SU-DHL-6 (cell line): Measurements from ENCODE around the gene DNPH1.

Experiments used
- H2AFZ ChIP-seq: fragments of 200-600 bp; sonication (generic); 2 replicates; pipeline ENCODE4 v1.6.1; 2014; ENCODE audit warnings: low read depth, mild to moderate bottlenecking, moderate library complexity, mixed read lengths, antibody characterized with exemption, low read length; ENCODE audit not compliant: severe bottlenecking
- H3F3A ChIP-seq: fragments of 200-600 bp; shearing (Covaris generic); 2 replicates; pipeline ENCODE4 v1.6.0; 2016; ENCODE audit warnings: antibody characterized with exemption, mild to moderate bottlenecking; ENCODE audit not compliant: insufficient read depth
- H3K27ac ChIP-seq: fragments of 200-600 bp; sonication (generic); 2 replicates; pipeline ENCODE4 v1.5.1; 2016; ENCODE audit warnings: low read depth, mild to moderate bottlenecking, low read length, moderate library complexity, mixed read lengths
- H3K27me3 ChIP-seq: fragments of 200-600 bp; sonication (generic), shearing (Covaris generic); 2 replicates; pipeline ENCODE4 v1.6.0; 2014; ENCODE audit warnings: mild to moderate bottlenecking, low read length
- H3K36me3 ChIP-seq: fragments of 200-600 bp; sonication (generic); 2 replicates; pipeline ENCODE4 v1.6.1; 2014; ENCODE audit warnings: mild to moderate bottlenecking, low read length, mixed read lengths
- H3K4me2 ChIP-seq: fragments of 300-600, 200-600 bp; shearing (Covaris generic), sonication (generic); 2 replicates; pipeline ENCODE4 v1.6.0; 2014; ENCODE audit warnings: low read length, low read depth, mild to moderate bottlenecking; ENCODE audit not compliant: poor library complexity, severe bottlenecking
- H3K4me3 ChIP-seq: fragments of 200-600 bp; sonication (generic); 2 replicates; pipeline ENCODE4 v1.5.1; 2014; ENCODE audit warnings: antibody characterized with exemption, low read length, mild to moderate bottlenecking, mixed read lengths; ENCODE audit not compliant: insufficient read depth, poor library complexity, severe bottlenecking
- H3K79me2 ChIP-seq: fragments of 200-600 bp; sonication (generic); 2 replicates; pipeline ENCODE4 v1.6.1; 2014; ENCODE audit warnings: mild to moderate bottlenecking, low read length, moderate library complexity; ENCODE audit not compliant: insufficient read depth
- H3K9ac ChIP-seq: fragments of 200-600 bp; sonication (generic); 2 replicates; pipeline ENCODE4 v1.7.0; 2014; ENCODE audit warnings: mild to moderate bottlenecking, low read length
- H3K9me2 ChIP-seq: fragments of 200-600 bp; sonication (generic); replicated peaks from 2 replicates; pipeline ENCODE4 v1.6.1; 2014; ENCODE audit warnings: low read length; ENCODE audit not compliant: insufficient read depth
- H3K9me3 ChIP-seq: fragments of 200-600 bp; sonication (generic); 2 replicates; pipeline ENCODE4 v1.6.1; 2014; ENCODE audit warnings: low read length, mixed read lengths; ENCODE audit not compliant: insufficient read depth
- H4K20me1 ChIP-seq: fragments of 200-600 bp; sonication (generic); 2 replicates; pipeline ENCODE4 v1.6.1; 2014; ENCODE audit warnings: low read depth, mild to moderate bottlenecking, antibody characterized with exemption, low read length, moderate library complexity, mixed read lengths
- EZH2phosphoT487 ChIP-seq: fragments of 200-600 bp; sonication (generic), shearing (Covaris generic); conservative IDR thresholded peaks from 2 replicates; pipeline ENCODE4 v1.6.1; 2018; ENCODE audit warnings: mild to moderate bottlenecking, antibody characterized with exemption, low read length, moderate library complexity, mixed read lengths
- TF ChIP-seq, protein P1 (sequence below): fragments of 200-600 bp; sonication (generic); IDR thresholded peaks from one replicate; pipeline ENCODE4 v1.5.1; 2017; ENCODE audit warnings: antibody characterized with exemption, mild to moderate bottlenecking, low read length, moderate library complexity; ENCODE audit not compliant: insufficient read depth, poor library complexity, severe bottlenecking

The DNPH1 gene

DNA sequence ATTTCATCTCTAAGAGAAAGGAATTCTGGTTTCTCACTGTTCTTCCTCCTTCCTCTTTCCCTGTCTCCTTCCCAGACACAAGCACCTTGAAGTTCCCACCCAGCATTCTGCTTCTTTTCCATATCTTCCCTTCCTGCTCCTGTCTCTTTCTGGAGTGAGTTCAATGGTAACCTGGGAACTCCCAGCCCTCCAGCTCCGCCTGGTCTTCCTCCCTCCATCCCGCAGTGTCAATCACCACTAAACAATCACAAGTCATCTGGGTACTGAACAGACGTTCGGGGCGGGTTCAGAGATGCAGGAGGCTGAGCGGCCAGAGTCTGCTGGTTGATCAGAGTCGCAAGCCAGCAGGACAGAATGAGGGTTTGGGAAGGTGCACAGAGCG, 21.7 kb upstream of the DNPH1 start:
- Histone ChIP-seq H3K4me3 (no peak overlapping the region), H3K36me3 (no peaks in the 10 kb centered on the region), H4K20me1 (no peaks in the 10 kb centered on the region), H2AFZ (no peak overlapping the region), H3K27me3 (no peaks in the 10 kb centered on the region), H3K9me3 (no peaks in the 10 kb centered on the region), H3K27ac (no peak overlapping the region), H3K4me2 (no peak overlapping the region), H3K9ac (no peak overlapping the region), H3K79me2 (no peaks in the 10 kb centered on the region), H3F3A (no peaks in the 10 kb centered on the region; the same call in 1 of the 2 replicates), H3K9me2 (no peaks in the 10 kb centered on the region)
- no peak; the same call in 1 of the 2 replicates for TF ChIP-seq EZH2phosphoT487
- TF ChIP-seq, protein P1, sequence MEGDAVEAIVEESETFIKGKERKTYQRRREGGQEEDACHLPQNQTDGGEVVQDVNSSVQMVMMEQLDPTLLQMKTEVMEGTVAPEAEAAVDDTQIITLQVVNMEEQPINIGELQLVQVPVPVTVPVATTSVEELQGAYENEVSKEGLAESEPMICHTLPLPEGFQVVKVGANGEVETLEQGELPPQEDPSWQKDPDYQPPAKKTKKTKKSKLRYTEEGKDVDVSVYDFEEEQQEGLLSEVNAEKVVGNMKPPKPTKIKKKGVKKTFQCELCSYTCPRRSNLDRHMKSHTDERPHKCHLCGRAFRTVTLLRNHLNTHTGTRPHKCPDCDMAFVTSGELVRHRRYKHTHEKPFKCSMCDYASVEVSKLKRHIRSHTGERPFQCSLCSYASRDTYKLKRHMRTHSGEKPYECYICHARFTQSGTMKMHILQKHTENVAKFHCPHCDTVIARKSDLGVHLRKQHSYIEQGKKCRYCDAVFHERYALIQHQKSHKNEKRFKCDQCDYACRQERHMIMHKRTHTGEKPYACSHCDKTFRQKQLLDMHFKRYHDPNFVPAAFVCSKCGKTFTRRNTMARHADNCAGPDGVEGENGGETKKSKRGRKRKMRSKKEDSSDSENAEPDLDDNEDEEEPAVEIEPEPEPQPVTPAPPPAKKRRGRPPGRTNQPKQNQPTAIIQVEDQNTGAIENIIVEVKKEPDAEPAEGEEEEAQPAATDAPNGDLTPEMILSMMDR, result no peak

DNA sequence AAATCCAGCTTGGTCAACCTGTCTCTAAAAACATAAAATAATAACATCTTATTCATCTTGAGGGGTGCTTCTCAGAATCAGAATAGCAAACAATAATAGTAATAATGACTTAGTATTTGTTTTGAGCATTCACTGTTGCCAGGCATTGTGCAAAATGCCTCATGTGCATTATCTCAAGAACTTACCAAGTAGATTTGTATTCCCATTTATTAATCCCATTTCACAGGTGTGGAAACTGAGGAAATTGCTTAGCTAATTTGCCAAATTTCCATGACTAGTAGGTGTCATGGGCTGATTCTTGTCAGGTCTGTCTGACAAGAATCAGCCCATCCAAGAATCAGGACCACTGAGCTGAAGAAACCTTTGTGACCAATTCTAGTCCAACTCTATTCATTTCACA, 19.5 kb upstream of the DNPH1 start:
- H3K36me3 ChIP-seq, result no peaks in the 10 kb centered on the region
- no peak overlapping the region for H3K9ac ChIP-seq
- no peak overlapping the region for H3K4me2 ChIP-seq
- no peak overlapping the region for H3K27ac ChIP-seq
- H2AFZ ChIP-seq, result no peak overlapping the region
- H3K79me2 ChIP-seq, result no peaks in the 10 kb centered on the region
- no peaks in the 10 kb centered on the region for H3K9me3 ChIP-seq
- peaks cover 5% of the 10 kb centered on the region for H3F3A ChIP-seq
- TF ChIP-seq, protein P1, result no peak
- TF ChIP-seq EZH2phosphoT487, result no peak
- no peak overlapping the region for H3K4me3 ChIP-seq
- H3K9me2 ChIP-seq, result no peaks in the 10 kb centered on the region
- no peaks in the 10 kb centered on the region for H3K27me3 ChIP-seq
- no peaks in the 10 kb centered on the region for H4K20me1 ChIP-seq

DNA sequence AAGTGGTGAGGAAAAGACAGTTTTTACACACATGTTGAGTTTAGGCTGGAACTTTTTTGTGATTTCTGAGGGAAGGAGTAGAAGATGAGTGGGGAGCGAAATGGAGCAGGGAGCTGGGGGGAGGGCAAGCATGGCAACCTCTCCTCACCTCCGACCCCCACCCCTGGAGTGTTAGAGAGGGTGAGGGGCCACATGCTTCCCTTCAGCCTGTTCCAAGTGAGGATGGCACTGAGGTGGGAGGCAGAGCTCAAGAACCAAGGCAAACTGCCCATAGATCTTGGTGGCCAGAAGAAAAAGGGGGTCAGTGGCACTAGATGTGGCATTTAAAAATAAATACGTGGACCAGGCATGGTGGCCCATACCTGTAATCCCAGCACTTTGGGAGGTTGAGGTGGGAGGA, 18.8 kb upstream of the DNPH1 start:
- H3F3A ChIP-seq, result peaks cover 5% of the 10 kb centered on the region
- H3K27ac ChIP-seq, result no peak overlapping the region
- no peaks in the 10 kb centered on the region for H3K79me2 ChIP-seq
- no peak overlapping the region for H2AFZ ChIP-seq
- H3K36me3 ChIP-seq, result no peaks in the 10 kb centered on the region
- H3K4me3 ChIP-seq, result no peak overlapping the region
- H3K9me2 ChIP-seq, result no peaks in the 10 kb centered on the region
- H3K9me3 ChIP-seq, result no peaks in the 10 kb centered on the region
- H3K27me3 ChIP-seq, result no peaks in the 10 kb centered on the region
- TF ChIP-seq, protein P1, result no peak
- no peak for TF ChIP-seq EZH2phosphoT487
- H4K20me1 ChIP-seq, result no peaks in the 10 kb centered on the region
- H3K9ac ChIP-seq, result no peak overlapping the region
- peak overlapping the region; percentile 71 for H3K4me2 ChIP-seq
